ENCODE results near the gene ARHGEF28. TPM values are rescaled to one million over a fixed set of nuclear protein-coding genes. Genes with fewer than 3 reads are reported as not detected.

ARHGEF28 gene
- total and polyA plus RNA-seq, 2 of the 13 experiments (the other 11 are each of a cell fraction or from before 2014, with no cell fraction given), result 17.4 to 34.1 TPM

GRCh38 chr5:73764586-73764985, 138.6 kb downstream of the ARHGEF28 start (continued):
- TF ChIP-seq CEBPB (IDR thresholded peaks at IDR 0.05; ENCODE audit: borderline replicate concordance, low read depth, low read length), result no peak
- no peak for TF ChIP-seq TAF15 (IDR thresholded peaks at IDR 0.05; ENCODE audit: low read depth, low read length, poor library complexity, severe bottlenecking)
- no peak for TF ChIP-seq ZNF574 (CRISPR knock-in tag; IDR thresholded peaks at IDR 0.05)
- no peak for TF ChIP-seq KIAA2018 (CRISPR knock-in tag; IDR thresholded peaks at IDR 0.05; ENCODE audit: borderline replicate concordance)
- no peak for TF ChIP-seq PRDM15 (CRISPR knock-in tag; IDR thresholded peaks at IDR 0.05)
- TF ChIP-seq DRAP1 (CRISPR knock-in tag; IDR thresholded peaks at IDR 0.05), result no peak
- no peak for TF ChIP-seq PITX1 (CRISPR knock-in tag; IDR thresholded peaks at IDR 0.05)
- no peak for TF ChIP-seq PREB (CRISPR knock-in tag; IDR thresholded peaks at IDR 0.05)
- TF ChIP-seq ZHX1 (CRISPR knock-in tag; IDR thresholded peaks at IDR 0.05; ENCODE audit: low read depth), result no peak
